ENCODE measurements around the gene DDR2.
"Not testable (repeated sequence)": the region's sequence is repeated elsewhere in the genome, so short reads cannot be mapped to it uniquely, and the experiment has no call there.

Gene DDR2

GRCh38 chr1:162722036-162722435 is 89.8 kb downstream of the DDR2 start:
- Histone ChIP-seq H3K9ac (ENCODE audit: low read length) (no peak overlapping the region), H3K27me3 (ENCODE audit: control insufficient read depth, insufficient read depth, low read length) (no peaks in the 10 kb centered on the region), H3K4me3 (ENCODE audit: low read length) (no peak overlapping the region), H3K36me3 (ENCODE audit: control insufficient read depth, insufficient read depth, low read length) (no peaks in the 10 kb centered on the region), H3K4me1 (ENCODE audit: control insufficient read depth, insufficient read depth, low read length) (no peaks in the 10 kb centered on the region), H3K9me3 (ENCODE audit: control insufficient read depth, low read length) (no peaks in the 10 kb centered on the region)

GRCh38 chr1:162724583-162725120 is 92.4 kb downstream of the DDR2 start:
- Histone ChIP-seq H3K36me3 (ENCODE audit: control insufficient read depth, insufficient read depth, low read length) (no peaks in the 10 kb centered on the region), H3K27me3 (ENCODE audit: control insufficient read depth, insufficient read depth, low read length) (no peaks in the 10 kb centered on the region), H3K4me1 (ENCODE audit: control insufficient read depth, insufficient read depth, low read length) (no peaks in the 10 kb centered on the region), H3K9me3 (ENCODE audit: control insufficient read depth, low read length) (no peaks in the 10 kb centered on the region), H3K4me3 (ENCODE audit: low read length) (no peak overlapping the region), H3K9ac (ENCODE audit: low read length) (no peak overlapping the region)

GRCh38 chr1:162725301-162725837 is 93.1 kb downstream of the DDR2 start:
- no peaks in the 10 kb centered on the region for H3K36me3 ChIP-seq (ENCODE audit: control insufficient read depth, insufficient read depth, low read length)
- H3K9ac ChIP-seq (ENCODE audit: low read length) = no peak overlapping the region
- no peaks in the 10 kb centered on the region for H3K4me1 ChIP-seq (ENCODE audit: control insufficient read depth, insufficient read depth, low read length)
- no peak overlapping the region for H3K4me3 ChIP-seq (ENCODE audit: low read length)
- H3K9me3 ChIP-seq (ENCODE audit: control insufficient read depth, low read length) = no peaks in the 10 kb centered on the region
- H3K27me3 ChIP-seq (ENCODE audit: control insufficient read depth, insufficient read depth, low read length) = no peaks in the 10 kb centered on the region

GRCh38 chr1:162726555-162726954 is 94.3 kb downstream of the DDR2 start:
- Histone ChIP-seq H3K36me3 (ENCODE audit: control insufficient read depth, insufficient read depth, low read length) (no peaks in the 10 kb centered on the region), H3K9me3 (ENCODE audit: control insufficient read depth, low read length) (no peaks in the 10 kb centered on the region), H3K4me3 (ENCODE audit: low read length) (no peak overlapping the region), H3K4me1 (ENCODE audit: control insufficient read depth, insufficient read depth, low read length) (no peaks in the 10 kb centered on the region), H3K27me3 (ENCODE audit: control insufficient read depth, insufficient read depth, low read length) (no peaks in the 10 kb centered on the region), H3K9ac (ENCODE audit: low read length) (no peak overlapping the region)

GRCh38 chr1:162727493-162727892 is 95.2 kb downstream of the DDR2 start:
- H3K9ac ChIP-seq (ENCODE audit: low read length); H3K27me3 ChIP-seq (ENCODE audit: control insufficient read depth, insufficient read depth, low read length); H3K36me3 ChIP-seq (ENCODE audit: control insufficient read depth, insufficient read depth, low read length); H3K4me1 ChIP-seq (ENCODE audit: control insufficient read depth, insufficient read depth, low read length); H3K9me3 ChIP-seq (ENCODE audit: control insufficient read depth, low read length); H3K4me3 ChIP-seq (ENCODE audit: low read length): not testable (repeated sequence)

GRCh38 chr1:162728573-162728972 is 96.3 kb downstream of the DDR2 start:
- Histone ChIP-seq H3K9ac (ENCODE audit: low read length) (no peak overlapping the region), H3K9me3 (ENCODE audit: control insufficient read depth, low read length) (no peaks in the 10 kb centered on the region), H3K4me3 (ENCODE audit: low read length) (no peak overlapping the region), H3K4me1 (ENCODE audit: control insufficient read depth, insufficient read depth, low read length) (peaks cover 13% of the 10 kb centered on the region), H3K36me3 (ENCODE audit: control insufficient read depth, insufficient read depth, low read length) (no peaks in the 10 kb centered on the region), H3K27me3 (ENCODE audit: control insufficient read depth, insufficient read depth, low read length) (no peaks in the 10 kb centered on the region)

- not testable (repeated sequence) for H3K36me3 ChIP-seq (ENCODE audit: control insufficient read depth, insufficient read depth, low read length); H3K4me3 ChIP-seq (ENCODE audit: low read length); H3K9ac ChIP-seq (ENCODE audit: low read length); H3K27me3 ChIP-seq (ENCODE audit: control insufficient read depth, insufficient read depth, low read length); H3K9me3 ChIP-seq (ENCODE audit: control insufficient read depth, low read length)
- H3K4me1 ChIP-seq (ENCODE audit: control insufficient read depth, insufficient read depth, low read length) = peaks cover 13% of the 10 kb centered on the region
Measured at GRCh38 chr1:162729195-162729774, 97.0 kb downstream of the DDR2 start.

- Histone ChIP-seq H3K4me3 (ENCODE audit: low read length) (no peak overlapping the region), H3K27me3 (ENCODE audit: control insufficient read depth, insufficient read depth, low read length) (no peaks in the 10 kb centered on the region), H3K9me3 (ENCODE audit: control insufficient read depth, low read length) (no peaks in the 10 kb centered on the region), H3K4me1 (ENCODE audit: control insufficient read depth, insufficient read depth, low read length) (peaks cover 13% of the 10 kb centered on the region), H3K36me3 (ENCODE audit: control insufficient read depth, insufficient read depth, low read length) (no peaks in the 10 kb centered on the region), H3K9ac (ENCODE audit: low read length) (no peak overlapping the region)
Measured at GRCh38 chr1:162732094-162732493, 99.8 kb downstream of the DDR2 start.

- no peaks in the 10 kb centered on the region for H3K9me3 ChIP-seq (ENCODE audit: control insufficient read depth, low read length)
- H3K9ac ChIP-seq (ENCODE audit: low read length) = no peak overlapping the region
- no peaks in the 10 kb centered on the region for H3K36me3 ChIP-seq (ENCODE audit: control insufficient read depth, insufficient read depth, low read length)
- H3K4me1 ChIP-seq (ENCODE audit: control insufficient read depth, insufficient read depth, low read length) = peaks cover 13% of the 10 kb centered on the region
- no peaks in the 10 kb centered on the region for H3K27me3 ChIP-seq (ENCODE audit: control insufficient read depth, insufficient read depth, low read length)
- no peak overlapping the region for H3K4me3 ChIP-seq (ENCODE audit: low read length)
Measured at GRCh38 chr1:162732566-162733335, 100.5 kb downstream of the DDR2 start.

- no peaks in the 10 kb centered on the region for H3K27me3 ChIP-seq (ENCODE audit: control insufficient read depth, insufficient read depth, low read length)
- no peak overlapping the region for H3K4me3 ChIP-seq (ENCODE audit: low read length)
- no peaks in the 10 kb centered on the region for H3K36me3 ChIP-seq (ENCODE audit: control insufficient read depth, insufficient read depth, low read length)
- H3K9me3 ChIP-seq (ENCODE audit: control insufficient read depth, low read length) = no peaks in the 10 kb centered on the region
- H3K9ac ChIP-seq (ENCODE audit: low read length) = no peak overlapping the region
- H3K4me1 ChIP-seq (ENCODE audit: control insufficient read depth, insufficient read depth, low read length) = peaks cover 13% of the 10 kb centered on the region
Measured at GRCh38 chr1:162733336-162733590, 101.0 kb downstream of the DDR2 start.

- Histone ChIP-seq H3K4me3 (ENCODE audit: low read length) (no peak overlapping the region), H3K27me3 (ENCODE audit: control insufficient read depth, insufficient read depth, low read length) (no peaks in the 10 kb centered on the region), H3K36me3 (ENCODE audit: control insufficient read depth, insufficient read depth, low read length) (no peaks in the 10 kb centered on the region), H3K9me3 (ENCODE audit: control insufficient read depth, low read length) (no peaks in the 10 kb centered on the region), H3K4me1 (ENCODE audit: control insufficient read depth, insufficient read depth, low read length) (peaks cover 13% of the 10 kb centered on the region), H3K9ac (ENCODE audit: low read length) (no peak overlapping the region)
Measured at GRCh38 chr1:162734047-162734446, 101.8 kb downstream of the DDR2 start.

GRCh38 chr1:162736184-162736583 is 103.9 kb downstream of the DDR2 start:
- Histone ChIP-seq H3K4me3 (ENCODE audit: low read length) (no peak overlapping the region), H3K4me1 (ENCODE audit: control insufficient read depth, insufficient read depth, low read length) (peaks cover 13% of the 10 kb centered on the region), H3K36me3 (ENCODE audit: control insufficient read depth, insufficient read depth, low read length) (no peaks in the 10 kb centered on the region), H3K27me3 (ENCODE audit: control insufficient read depth, insufficient read depth, low read length) (no peaks in the 10 kb centered on the region), H3K9ac (ENCODE audit: low read length) (no peak overlapping the region), H3K9me3 (ENCODE audit: control insufficient read depth, low read length) (no peaks in the 10 kb centered on the region)
